GM12878 (cell line): Measurements from ENCODE around the gene DNAJB8. TPM values are rescaled to one million over a fixed set of nuclear protein-coding genes. Genes with fewer than 3 reads are reported as not detected.

Experiments
- ATAC-seq: fragments of 200-7000 bp; cut with Tn5 transposase; 3 replicates; pipeline ENCODE4 v1.9.1; 2020; ENCODE audit warnings: mild to moderate bottlenecking, moderate library complexity
- BruUV-seq: library from RNA; stranded (reverse); fragments of 400-500 nt; replicated peaks from 2 replicates; lab custom pipeline; 2021; lab: Mats Ljungman, UMichigan
- CTCF ChIA-PET: fragments of 300-600 bp; sonication (Branson Sonifier 250); formaldehyde crosslinking; extraction: SDS; loops from one replicate; lab custom pipeline; 2021; ENCODE audit warnings: inconsistent platforms; lab: Yijun Ruan, JAX
- POLR2A ChIA-PET: fragments of 350-600 bp; formaldehyde crosslinking; extraction: SDS; loops from one replicate; lab custom pipeline; 2021; ENCODE audit warnings: inconsistent platforms; lab: Charles Lee
- RAD21 ChIA-PET: fragments of 300-600 bp; sonication (Branson Sonifier 250); formaldehyde crosslinking; loops from one replicate; lab custom pipeline; 2023; ENCODE audit warnings: antibody characterized with exemption; ENCODE audit not compliant: unreplicated experiment; lab: Charles Lee
- SMC1A ChIA-PET: fragments of 300-600 bp; sonication (Branson Sonifier 250); formaldehyde crosslinking; loops from one replicate; lab custom pipeline; 2023; ENCODE audit not compliant: unreplicated experiment, uncharacterized antibody; lab: Charles Lee
- DNase-seq: peaks from one replicate; pipeline ENCODE4 v3.0.0-alpha.2; 2011; ENCODE audit warnings: low read depth, low spot score
- FAIRE-seq: peaks from 3 replicates; lab custom pipeline; 2011; peaks lifted over from hg19 to GRCh38; lab: Jason Lieb, UNC
- H2AFZ ChIP-seq: 2 replicates; pipeline ENCODE4 v1.6.0; 2011; ENCODE audit warnings: low read depth, low read length, control low read depth; ENCODE audit not compliant: control insufficient read depth
- H3K27ac ChIP-seq: 2 replicates; pipeline ENCODE4 v1.5.1; 2011; ENCODE audit warnings: control low read depth; ENCODE audit not compliant: control insufficient read depth, insufficient read depth
- H3K27me3 ChIP-seq, 2 experiments: replicated peaks in 1 of 2; 2 replicates each; pipeline versions ENCODE4 v1.6.0 to v1.6.1; 2011; ENCODE audit warnings: low read length in 1 of 2; ENCODE audit not compliant: control insufficient read depth in 2 of 2, insufficient read depth in 2 of 2
- H3K36me3 ChIP-seq, 2 experiments: 2 replicates each; pipeline ENCODE4 v1.5.1; 2011; ENCODE audit warnings: low read length in 1 of 2; ENCODE audit not compliant: control insufficient read depth in 2 of 2, insufficient read depth in 2 of 2
- H3K4me1 ChIP-seq: 2 replicates; pipeline ENCODE4 v1.6.1; 2011; ENCODE audit warnings: mild to moderate bottlenecking, low read length, moderate library complexity, mixed read lengths; ENCODE audit not compliant: control insufficient read depth, insufficient read depth
- H3K4me2 ChIP-seq: 2 replicates; pipeline ENCODE4 v1.6.0; 2011; ENCODE audit warnings: control low read depth; ENCODE audit not compliant: control insufficient read depth, insufficient read depth
- H3K4me3 ChIP-seq: fragments of 200-600 bp; sonication (generic); 2 replicates; pipeline ENCODE4 v1.5.1; 2016
- H3K79me2 ChIP-seq: 2 replicates; pipeline ENCODE4 v1.6.0; 2011; ENCODE audit warnings: low read length; ENCODE audit not compliant: control insufficient read depth, insufficient read depth
- H3K9ac ChIP-seq: 2 replicates; pipeline ENCODE4 v1.8.0; 2011; ENCODE audit warnings: low read length, control low read depth, mixed read lengths; ENCODE audit not compliant: control insufficient read depth, insufficient read depth
- H3K9me3 ChIP-seq: replicated peaks from 3 replicates; pipeline ENCODE4 v1.5.1; 2011; ENCODE audit warnings: mild to moderate bottlenecking, low read length; ENCODE audit not compliant: control insufficient read depth, insufficient read depth
- H4K20me1 ChIP-seq: 2 replicates; pipeline ENCODE4 v1.6.0; 2011; ENCODE audit not compliant: control insufficient read depth, insufficient read depth
- CBX5 ChIP-seq: sonication (generic); IDR thresholded peaks from 2 replicates; pipeline ENCODE4 v1.6.1; 2016; ENCODE audit warnings: low read depth, moderate library complexity, mild to moderate bottlenecking, inconsistent platforms
- KDM1A ChIP-seq: fragments of 200-600 bp; sonication (generic); IDR thresholded peaks from 2 replicates; pipeline ENCODE4 v1.6.1; 2016; ENCODE audit warnings: borderline replicate concordance
- MAX ChIP-seq: IDR thresholded peaks from 2 replicates; pipeline ENCODE4 v1.6.1; 2012; ENCODE audit warnings: low read depth, low read length, improper control_type of control experiment
- MEF2A ChIP-seq: IDR thresholded peaks from 2 replicates; pipeline ENCODE4 v1.6.1; 2011; ENCODE audit warnings: low read depth, mild to moderate bottlenecking, low read length, moderate library complexity; ENCODE audit not compliant: insufficient read depth
- MTA3 ChIP-seq: IDR thresholded peaks from 2 replicates; pipeline ENCODE4 v1.6.1; 2012; ENCODE audit warnings: low read length, inconsistent platforms, borderline replicate concordance
- NFYB ChIP-seq: IDR thresholded peaks from 2 replicates; pipeline ENCODE4 v1.6.1; 2011; ENCODE audit warnings: low read depth, mild to moderate bottlenecking, low read length, improper control_type of control experiment, moderate library complexity; ENCODE audit not compliant: insufficient read depth
- RAD51 ChIP-seq: fragments of 450-650 bp; IDR thresholded peaks from 2 replicates; pipeline ENCODE4 v1.6.1; 2016; ENCODE audit warnings: moderate library complexity, mild to moderate bottlenecking, inconsistent platforms
- USF2 ChIP-seq: IDR thresholded peaks from 2 replicates; pipeline ENCODE4 v1.6.1; 2011; ENCODE audit warnings: low read depth, low read length, improper control_type of control experiment, borderline replicate concordance
- WGBS: methylation state at CpG from one replicate; pipeline ENCODE4 v1.1.6; 2016; ENCODE audit warnings: low lambda C conversion rate; ENCODE audit not compliant: insufficient replicate concordance, insufficient coverage; ENCODE audit errors: missing lambda C conversion rate; 5-methylcytosine and 5-hydroxymethylcytosine counted together
- in situ Hi-C: fragments of 300-500 bp; cut with MboI; formaldehyde crosslinking; loops from 9 replicates; pipeline ENCODE4 v1.14.3; 2018; ENCODE audit warnings: mixed read lengths
- intact Hi-C: fragments of 100-400 bp; cut with micrococcal nuclease; formaldehyde crosslinking; loops from one replicate; pipeline ENCODE4 v1.14.2; 2022; ENCODE audit not compliant: unreplicated experiment
- polyA plus RNA-seq, 11 experiments: library from polyadenylated mRNA; depleted of rRNA in 4 of 11; unstranded in 6 of 11; stranded (reverse) in 5 of 11; fragments of >200 nt; fragmentation: Nextera tagmentation in 4 of 11; fragmentation: Illumina TruSeq in 1 of 11; extraction: Ambion mirVana in 4 of 11; extraction: Trizol in 1 of 11; gene quantifications; 1 replicate in 1 of 11; 2 replicates in 10 of 11; pipeline versions ENCODE4 v1.2.1 to v1.2.3, GENCODE V29; 2011 to 2016; ENCODE audit warnings: inconsistent platforms in 2 of 11, missing spikeins in 2 of 11, low read depth in 1 of 11
- total RNA-seq, 4 experiments: library from RNA; depleted of rRNA in 3 of 4; stranded (reverse); fragments of >200 nt in 3 of 4; fragmentation: Illumina TruSeq in 1 of 4; extraction: Trizol in 1 of 4; gene quantifications; 2 replicates each; pipeline versions ENCODE4 v1.2.1 to v1.2.3, GENCODE V29; 2013 to 2021

Gene DNAJB8
- total and polyA plus RNA-seq, 10 of the 15 experiments (the other 5 are each of a cell fraction or from before 2014, with no cell fraction given), result not detected

GRCh38 chr3:128445357-128445756 is 21.3 kb downstream of the DNAJB8 start:
- FAIRE-seq, result no peak
- Histone ChIP-seq H3K4me2 (no peak overlapping the region), H3K9me3 (no peaks in the 10 kb centered on the region; the same call in 2 of the 3 replicates), H4K20me1 (no peaks in the 10 kb centered on the region), H2AFZ (no peak overlapping the region), H3K79me2 (no peaks in the 10 kb centered on the region), H3K27ac (no peak overlapping the region), H3K27me3 (peaks cover 1 to 3% of the 10 kb centered on the region in 2 experiments; a peak in 2 of 4 replicates), H3K9ac (no peak overlapping the region), H3K4me3 (no peak overlapping the region), H3K36me3 (no peaks in the 10 kb centered on the region), H3K4me1 (peaks cover 12% of the 10 kb centered on the region)
- SMC1A ChIA-PET, result no interaction called here
- CTCF ChIA-PET, result no interaction called here
- DNase-seq, result no peak
- ATAC-seq, result no peak
- POLR2A ChIA-PET, result no interaction called here
- WGBS, result 0% methylated on average over 1 of the region's 1 CpG
- RAD21 ChIA-PET, result no interaction called here
- in situ Hi-C loops, result no loop called here
- BruUV-seq, result no TSS peak
- no peak for TF ChIP-seq KDM1A
- no peak for TF ChIP-seq MEF2A
- no peak for TF ChIP-seq USF2
- no peak for TF ChIP-seq CBX5
- TF ChIP-seq NFYB, result no peak
- no peak for TF ChIP-seq MAX
- no peak for TF ChIP-seq MTA3
- no peak for TF ChIP-seq RAD51
- intact Hi-C loops, result no loop called here
